Skeletal muscle tissue (tissue), 5 donors: Measurements from ENCODE around the gene UBAC2. TPM values are rescaled to one million over a fixed set of nuclear protein-coding genes. Genes with fewer than 3 reads are reported as not detected.

Experiments
- H3K27ac ChIP-seq: one replicate; pipeline ENCODE4 v1.7.0; 2013; ENCODE audit warnings: mild to moderate bottlenecking, low read depth, low read length, inconsistent platforms
- H3K27me3 ChIP-seq, 3 donors: one replicate each; pipeline ENCODE4 v1.7.0; 2013; ENCODE audit warnings: low read length in 3 of 3; ENCODE audit not compliant: control insufficient read depth in 3 of 3, insufficient read depth in 3 of 3
- H3K36me3 ChIP-seq, 3 donors: one replicate each; pipeline ENCODE4 v1.7.0; 2013; ENCODE audit warnings: low read length in 3 of 3; ENCODE audit not compliant: control insufficient read depth in 3 of 3, insufficient read depth in 3 of 3
- H3K4me1 ChIP-seq, 3 donors: one replicate each; pipeline ENCODE4 v1.7.0; 2013; ENCODE audit warnings: low read length in 3 of 3, mild to moderate bottlenecking in 3 of 3; ENCODE audit not compliant: control insufficient read depth in 3 of 3, insufficient read depth in 3 of 3
- H3K4me3 ChIP-seq, 3 donors: one replicate each; pipeline ENCODE4 v1.7.0; 2013; ENCODE audit warnings: low read length in 3 of 3
- H3K9ac ChIP-seq, 3 donors: one replicate each; pipeline ENCODE4 v1.7.0; 2013; ENCODE audit warnings: low read length in 3 of 3, mild to moderate bottlenecking in 3 of 3, moderate library complexity in 2 of 3, low read depth in 1 of 3
- H3K9me3 ChIP-seq, 3 donors: one replicate each; pipeline ENCODE4 v1.7.0; 2013; ENCODE audit warnings: low read length in 3 of 3; ENCODE audit not compliant: control insufficient read depth in 3 of 3
- small RNA-seq: library from RNA; depleted of rRNA; stranded (forward); fragments of <200 nt; gene quantifications from one replicate; pipeline ENCODE3, GENCODE V24; 2014
- total RNA-seq: library from RNA; depleted of rRNA; stranded (reverse); fragments of >200 nt; gene quantifications from one replicate; pipeline ENCODE4 v1.2.3, GENCODE V29; 2014
- donor health status: Osteomylitis.

UBAC2 gene
- total RNA-seq, 1 donor from 2014 or later = 100 TPM

- Histone ChIP-seq H3K9ac (peak overlapping the region in 1 of 3 donors; percentile 40), H3K4me3 (peak overlapping the region; percentile 36 to 59 (median 45)), H3K36me3 (no peaks in the 10 kb centered on the region), H3K4me1 (peaks cover 11 to 15% (median 14%) of the 10 kb centered on the region in 3 donors), H3K27ac (peak overlapping the region; percentile 36), H3K9me3 (no peaks in the 10 kb centered on the region), H3K27me3 (peaks cover 0 to 5% (median 2%) of the 10 kb centered on the region in 3 donors)
Observed at GRCh38 chr13:99431927-99432608, 231.4 kb downstream of the UBAC2 start.

- peaks cover 14 to 17% (median 16%) of the 10 kb centered on the region in 3 donors for H3K4me1 ChIP-seq
- no peaks in the 10 kb centered on the region for H3K9me3 ChIP-seq
- H3K36me3 ChIP-seq = no peaks in the 10 kb centered on the region
- H3K9ac ChIP-seq = peak overlapping the region in 1 of 3 donors; percentile 40
- H3K4me3 ChIP-seq = peak overlapping the region; percentile 36 to 59 (median 45)
- peak overlapping the region; percentile 36 for H3K27ac ChIP-seq
- peaks cover 0 to 5% (median 2%) of the 10 kb centered on the region in 3 donors for H3K27me3 ChIP-seq
Observed at GRCh38 chr13:99432609-99433542, 232.2 kb downstream of the UBAC2 start.

- no peak overlapping the region for H3K4me3 ChIP-seq
- no peak overlapping the region for H3K9ac ChIP-seq
- H3K27ac ChIP-seq = no peak overlapping the region
Observed at GRCh38 chr13:99433543-99434075, 233.0 kb downstream of the UBAC2 start.

GRCh38 chr13:99434258-99434788 is 233.7 kb downstream of the UBAC2 start:
- H3K27ac ChIP-seq = no peak overlapping the region
- H3K9me3 ChIP-seq = no peaks in the 10 kb centered on the region
- H3K36me3 ChIP-seq = no peaks in the 10 kb centered on the region
- H3K4me3 ChIP-seq = no peak overlapping the region
- peaks cover 0 to 10% (median 7%) of the 10 kb centered on the region in 3 donors for H3K27me3 ChIP-seq
- H3K4me1 ChIP-seq = peaks cover 14 to 17% (median 16%) of the 10 kb centered on the region in 3 donors
- no peak overlapping the region for H3K9ac ChIP-seq

More at GRCh38 chr13:99433543-99434075, 233.0 kb downstream of the UBAC2 start:
- Histone ChIP-seq H3K4me1 (peaks cover 14 to 17% (median 16%) of the 10 kb centered on the region in 3 donors), H3K27me3 (peaks cover 0 to 5% (median 2%) of the 10 kb centered on the region in 3 donors), H3K36me3 (no peaks in the 10 kb centered on the region), H3K9me3 (no peaks in the 10 kb centered on the region)

- H3K27ac ChIP-seq = no peak overlapping the region
- H3K27me3 ChIP-seq = peaks cover 1 to 16% (median 10%) of the 10 kb centered on the region in 3 donors
- H3K4me1 ChIP-seq = peaks cover 14 to 17% (median 16%) of the 10 kb centered on the region in 3 donors
- H3K36me3 ChIP-seq = no peaks in the 10 kb centered on the region
- no peaks in the 10 kb centered on the region for H3K9me3 ChIP-seq
- H3K9ac ChIP-seq = no peak overlapping the region
- H3K4me3 ChIP-seq = no peak overlapping the region
Observed at GRCh38 chr13:99435116-99435515, 234.5 kb downstream of the UBAC2 start.

- Histone ChIP-seq H3K4me3 (no peak overlapping the region), H3K9me3 (no peaks in the 10 kb centered on the region)
Observed at GRCh38 chr13:99435998-99436397, 235.3 kb downstream of the UBAC2 start.

More at GRCh38 chr13:99435998-99436397, 235.3 kb downstream of the UBAC2 start:
- Histone ChIP-seq H3K27ac (no peak overlapping the region), H3K27me3 (peaks cover 2 to 16% (median 10%) of the 10 kb centered on the region in 3 donors), H3K4me1 (peaks cover 14 to 17% (median 16%) of the 10 kb centered on the region in 3 donors), H3K36me3 (no peaks in the 10 kb centered on the region), H3K9ac (no peak overlapping the region)

Small RNA genes lying within 50 kb of the gene (small RNA-seq; reads per million reads assigned to genes)
- gene MIR623 (not detected), gene RN7SKP9 (0.07 reads per million)

Other genes with a start within 250 kb of the UBAC2 start
- gene DOCK9, start 222.8 kb upstream of the UBAC2 start, total RNA-seq = 86.6 TPM
- under 0.01 TPM for gene GPR18, start 57.5 kb downstream of the UBAC2 start, total RNA-seq
- gene GPR183, start 106.5 kb downstream of the UBAC2 start, total RNA-seq = 4.7 TPM